HG03378 (cell line): ENCODE results near the gene SLC66A2.

Experiments used
- ATAC-seq: cut with Tn5 transposase; IDR thresholded peaks from one replicate; pipeline ENCODE4 v1.9.1; 2021; ENCODE audit warnings: mild to moderate bottlenecking, moderate library complexity; ENCODE audit not compliant: unreplicated experiment

The SLC66A2 gene

DNA sequence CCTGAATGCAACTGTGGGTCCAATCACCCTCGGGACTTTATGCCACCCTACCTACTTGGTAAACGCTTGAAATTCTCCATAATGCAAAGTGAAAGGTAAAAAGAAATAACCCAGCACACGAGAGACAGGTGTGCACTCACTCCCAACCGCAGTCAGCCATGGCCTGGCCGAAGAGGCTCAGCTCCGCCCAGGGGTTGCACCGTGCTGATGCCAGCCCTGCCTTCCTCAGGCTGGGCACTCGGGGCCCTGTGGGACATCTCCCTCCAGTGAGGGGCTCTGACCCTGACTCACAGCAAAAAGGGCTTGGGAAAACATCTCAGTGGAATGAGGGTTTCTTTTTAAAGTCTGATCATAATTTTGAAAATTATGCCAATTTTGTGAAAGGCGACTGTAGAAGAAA, 13.3 kb downstream of the SLC66A2 start:
- ATAC-seq, result no peak

DNA sequence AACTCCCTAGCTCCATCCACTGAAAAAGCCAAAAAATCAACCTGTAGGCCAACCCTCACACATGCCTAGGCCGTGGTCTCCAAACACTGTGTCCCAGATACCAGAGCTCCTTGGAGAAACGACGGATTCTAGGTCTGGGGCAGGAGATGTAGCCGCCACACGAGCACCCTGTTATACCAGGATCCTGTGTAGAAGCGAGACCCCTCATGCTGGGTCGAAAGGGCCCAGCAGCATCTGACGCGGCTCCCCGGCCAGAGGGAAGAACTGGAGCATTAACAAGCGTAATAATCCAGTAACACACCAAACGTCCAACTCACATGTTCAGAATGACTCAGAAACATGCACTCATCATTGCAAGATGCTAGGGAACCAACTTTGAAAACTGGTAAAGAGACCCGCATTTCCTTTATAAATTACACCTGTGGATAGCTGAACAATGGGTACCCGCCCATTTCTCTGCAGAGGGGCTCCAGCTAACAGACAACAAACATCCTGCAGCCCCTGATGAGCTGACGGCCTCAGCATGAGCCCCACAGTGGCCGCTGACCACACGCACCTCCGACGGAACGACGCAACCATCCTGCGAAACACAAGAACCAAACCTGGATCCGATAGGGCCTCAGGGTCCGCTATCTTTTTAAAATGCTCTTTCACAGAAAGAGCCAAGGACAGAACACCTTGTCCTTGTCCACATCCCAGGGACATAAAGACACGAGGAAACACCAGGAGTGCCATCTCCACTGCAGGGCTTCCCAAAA, 14.2 kb downstream of the SLC66A2 start:
- ATAC-seq, result no peak

DNA sequence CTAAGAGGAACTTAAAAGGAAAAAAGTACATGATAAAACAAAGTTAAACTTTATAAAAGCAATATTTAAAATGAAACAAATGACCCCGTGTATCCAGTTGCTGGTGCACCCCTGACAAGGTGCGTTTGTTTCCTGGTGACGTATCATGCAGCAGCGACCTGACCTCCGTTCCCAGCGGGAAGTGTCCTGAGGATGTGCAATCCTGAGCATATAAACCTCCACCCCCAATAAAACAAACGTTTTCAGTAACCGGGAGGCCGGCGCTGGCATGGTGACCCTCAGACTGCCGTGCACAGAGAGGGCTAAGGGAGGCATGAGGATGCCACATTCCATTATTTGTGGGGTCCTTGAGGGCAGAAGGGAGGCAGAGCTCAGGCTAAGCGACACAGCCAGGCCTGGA, 14.8 kb downstream of the SLC66A2 start:
- ATAC-seq, result no peak

DNA sequence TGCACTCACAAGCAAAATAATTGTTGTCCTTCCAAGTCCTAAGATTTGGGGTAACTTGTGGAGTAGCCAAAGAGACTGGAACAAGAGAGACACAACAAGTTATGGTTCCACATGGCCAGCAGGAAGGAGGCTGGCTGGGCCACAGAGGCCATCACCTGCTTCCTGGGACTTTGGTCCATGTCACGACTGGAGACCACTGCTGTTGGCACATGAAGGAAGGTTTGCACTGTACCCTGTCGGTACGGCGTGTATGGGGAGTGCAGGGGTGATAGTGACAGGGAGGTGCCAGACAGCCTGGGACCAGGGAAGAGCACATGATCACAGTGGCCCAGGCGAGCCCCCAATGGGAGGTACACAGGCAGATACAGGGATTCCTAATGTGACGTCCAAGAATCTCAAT, 15.5 kb downstream of the SLC66A2 start:
- no peak for ATAC-seq

DNA sequence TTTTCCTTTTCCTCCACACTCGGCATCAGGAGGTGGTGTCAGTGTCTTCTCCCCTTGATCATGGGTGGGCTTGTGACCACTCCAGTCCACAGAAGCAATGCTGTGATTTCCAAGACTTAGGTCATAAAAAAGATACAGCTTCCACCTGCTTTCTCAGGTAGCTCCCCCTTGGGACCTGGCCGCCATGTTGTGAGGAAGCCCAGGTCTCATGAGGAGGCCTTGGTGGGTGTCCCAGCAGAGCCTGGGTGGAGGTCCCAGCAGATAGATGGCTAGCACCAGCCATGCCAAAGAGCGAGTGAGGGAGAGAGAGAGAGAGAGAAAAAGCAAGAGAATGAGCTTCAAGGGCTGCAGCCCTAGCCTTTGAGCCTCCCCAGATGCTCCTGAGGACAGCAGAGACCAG, 16.0 kb downstream of the SLC66A2 start:
- ATAC-seq, result no peak

DNA sequence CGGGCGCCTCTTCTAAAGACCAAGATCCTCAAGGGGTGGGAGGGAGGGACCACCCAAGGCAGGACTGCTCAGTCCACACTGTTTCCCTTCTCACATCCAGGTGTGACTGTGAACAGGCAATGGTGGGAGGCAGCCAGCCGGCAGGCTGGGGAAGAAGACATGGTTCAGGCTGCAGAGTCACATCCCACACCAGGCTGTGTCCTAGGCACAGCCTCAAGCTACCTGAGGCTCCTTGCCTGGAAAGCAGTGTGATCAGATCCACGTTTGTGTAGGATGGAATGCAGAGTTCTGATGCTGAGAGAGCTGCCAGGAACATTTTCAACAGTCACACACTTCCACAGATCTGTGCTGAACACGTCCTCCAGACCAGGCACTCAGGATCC, 16.4 kb downstream of the SLC66A2 start:
- ATAC-seq, result no peak

DNA sequence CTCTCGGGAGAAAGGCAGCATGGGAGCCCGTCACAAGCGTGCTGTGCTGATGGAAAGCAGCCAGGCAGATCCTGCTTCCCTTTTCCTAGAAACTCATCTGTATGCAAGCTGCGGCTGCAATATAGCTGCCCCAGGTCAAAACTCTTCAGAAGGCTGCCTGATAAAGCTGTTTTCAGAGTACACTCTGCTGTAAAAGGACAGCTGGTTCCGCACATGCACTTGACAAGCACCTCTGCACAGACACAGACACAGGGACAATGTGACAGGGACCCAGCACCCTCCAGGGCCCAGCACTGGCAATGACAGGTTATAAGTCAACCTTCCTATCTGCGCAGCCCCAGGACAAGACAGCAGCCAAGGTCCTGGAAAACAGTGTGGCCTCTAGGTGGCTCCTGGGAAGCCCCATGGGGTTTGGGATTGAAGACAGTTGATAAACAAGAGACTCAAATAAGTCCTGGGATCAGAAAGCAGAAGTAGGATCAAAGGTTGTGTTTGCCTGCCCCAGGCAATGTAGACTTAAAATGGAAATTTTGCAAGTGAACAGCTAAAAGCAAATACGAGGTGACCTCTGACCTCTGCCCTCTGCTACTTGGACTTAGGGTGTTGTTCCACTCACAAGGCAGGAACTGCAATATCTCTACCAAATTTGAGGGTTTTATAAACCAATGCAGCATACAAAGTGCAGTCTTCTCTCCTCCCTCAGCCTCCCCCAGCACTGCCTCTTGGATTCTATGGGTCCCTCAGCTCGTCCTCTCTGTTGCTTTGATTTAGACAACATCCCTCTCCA, 16.9 kb downstream of the SLC66A2 start:
- no peak for ATAC-seq

DNA sequence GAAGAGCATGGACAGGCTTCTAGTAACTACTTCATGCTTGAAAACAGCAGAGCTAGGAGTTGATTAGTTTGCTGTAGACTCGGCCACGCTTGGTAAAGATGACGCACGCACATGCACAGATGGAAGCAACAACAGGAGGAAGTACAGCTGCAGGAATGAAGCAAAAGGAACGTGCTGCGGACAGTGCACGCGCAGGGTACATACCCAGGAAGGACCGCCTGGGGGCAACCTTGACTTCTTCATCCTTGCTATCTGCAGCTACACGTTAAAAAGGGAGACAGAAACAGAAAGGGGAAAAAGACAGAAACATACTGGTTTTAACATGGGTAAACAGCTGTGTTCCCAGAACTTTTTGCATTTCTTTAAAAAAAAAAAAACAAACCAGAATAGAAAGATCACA, 17.7 kb downstream of the SLC66A2 start:
- no peak for ATAC-seq

DNA sequence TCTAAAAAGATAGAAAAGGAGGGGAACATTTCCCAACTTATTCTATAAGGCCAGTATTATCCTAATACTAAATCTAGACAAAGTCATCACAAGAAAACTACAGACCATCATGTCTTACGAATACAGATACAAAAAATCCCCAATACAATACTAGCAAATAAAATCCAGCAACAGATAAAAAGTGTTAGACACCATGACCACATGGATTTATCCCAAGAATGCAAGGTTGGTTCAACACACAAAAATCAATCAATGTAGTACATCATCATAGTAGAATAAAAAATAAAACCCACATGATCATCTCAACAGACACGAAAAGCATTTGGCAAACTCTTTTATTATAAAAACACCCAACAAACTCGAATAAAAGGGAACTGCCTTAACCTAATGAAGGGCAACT, 18.5 kb downstream of the SLC66A2 start:
- ATAC-seq, result no peak

DNA sequence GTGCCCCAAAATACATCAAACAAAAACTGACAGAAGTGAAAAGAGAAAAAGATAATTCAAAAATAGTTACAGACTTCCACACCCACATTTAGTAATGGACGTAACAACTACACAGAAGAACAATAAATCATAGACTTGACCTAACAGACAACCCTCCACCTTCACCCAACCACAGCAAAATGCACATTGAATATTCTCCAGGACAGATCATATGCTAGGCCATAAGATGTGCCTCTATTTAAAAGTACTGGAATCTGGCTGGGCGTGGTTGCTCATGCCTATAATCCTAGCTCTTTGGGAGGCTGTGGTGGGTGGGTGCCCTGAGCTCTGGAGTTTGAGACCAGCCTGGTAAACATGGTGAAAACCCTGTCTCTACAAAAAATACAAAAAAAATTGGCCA, 20.0 kb downstream of the SLC66A2 start:
- ATAC-seq, result no peak

DNA sequence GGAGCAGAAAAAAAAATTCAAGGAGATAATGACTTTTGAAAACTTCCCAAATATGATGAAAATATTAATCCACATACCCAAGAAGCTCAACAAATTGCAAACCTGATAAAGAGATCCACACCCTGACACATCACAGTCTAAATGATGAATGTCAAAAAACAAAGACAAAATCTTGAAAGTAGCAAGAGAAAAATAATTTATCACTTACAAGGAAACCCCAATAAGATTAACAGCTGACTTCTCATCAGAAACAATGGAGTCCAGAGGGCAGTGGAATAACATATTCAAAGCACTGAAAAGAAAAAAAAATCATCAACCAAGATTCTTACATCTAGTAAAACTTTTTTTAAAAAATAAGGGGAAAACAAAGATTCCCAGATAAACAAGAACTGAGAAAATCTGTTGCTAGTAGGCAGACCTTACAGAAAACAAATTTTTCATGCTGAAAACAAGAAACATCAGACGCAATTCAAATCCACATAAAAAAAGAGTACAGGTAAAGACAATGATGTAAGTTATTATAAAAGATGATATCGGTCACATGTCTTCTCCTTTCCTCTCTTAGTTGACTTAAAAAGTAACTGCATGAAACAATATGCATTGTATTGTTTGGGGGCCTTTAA, 21.3 kb downstream of the SLC66A2 start:
- no peak for ATAC-seq

DNA sequence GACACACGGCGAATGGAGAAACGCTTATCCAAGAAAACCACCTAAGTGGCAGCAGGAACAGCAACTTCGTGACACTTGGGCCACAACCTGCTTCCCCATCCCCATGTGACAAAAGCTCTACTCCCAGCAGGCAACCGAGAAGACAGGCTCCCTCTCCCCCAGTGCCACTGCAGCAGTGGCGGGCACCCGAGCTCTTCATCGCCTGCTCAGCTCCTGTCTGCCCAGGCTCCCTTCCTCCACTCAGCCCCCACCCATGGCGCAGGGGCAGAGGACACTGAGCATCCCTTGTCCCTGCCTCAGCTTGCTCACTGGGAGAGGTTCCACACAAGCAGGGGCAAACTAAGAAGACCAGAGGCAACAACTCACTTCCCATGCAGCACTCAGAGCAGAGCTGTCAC, 22.9 kb downstream of the SLC66A2 start:
- ATAC-seq, result no peak

DNA sequence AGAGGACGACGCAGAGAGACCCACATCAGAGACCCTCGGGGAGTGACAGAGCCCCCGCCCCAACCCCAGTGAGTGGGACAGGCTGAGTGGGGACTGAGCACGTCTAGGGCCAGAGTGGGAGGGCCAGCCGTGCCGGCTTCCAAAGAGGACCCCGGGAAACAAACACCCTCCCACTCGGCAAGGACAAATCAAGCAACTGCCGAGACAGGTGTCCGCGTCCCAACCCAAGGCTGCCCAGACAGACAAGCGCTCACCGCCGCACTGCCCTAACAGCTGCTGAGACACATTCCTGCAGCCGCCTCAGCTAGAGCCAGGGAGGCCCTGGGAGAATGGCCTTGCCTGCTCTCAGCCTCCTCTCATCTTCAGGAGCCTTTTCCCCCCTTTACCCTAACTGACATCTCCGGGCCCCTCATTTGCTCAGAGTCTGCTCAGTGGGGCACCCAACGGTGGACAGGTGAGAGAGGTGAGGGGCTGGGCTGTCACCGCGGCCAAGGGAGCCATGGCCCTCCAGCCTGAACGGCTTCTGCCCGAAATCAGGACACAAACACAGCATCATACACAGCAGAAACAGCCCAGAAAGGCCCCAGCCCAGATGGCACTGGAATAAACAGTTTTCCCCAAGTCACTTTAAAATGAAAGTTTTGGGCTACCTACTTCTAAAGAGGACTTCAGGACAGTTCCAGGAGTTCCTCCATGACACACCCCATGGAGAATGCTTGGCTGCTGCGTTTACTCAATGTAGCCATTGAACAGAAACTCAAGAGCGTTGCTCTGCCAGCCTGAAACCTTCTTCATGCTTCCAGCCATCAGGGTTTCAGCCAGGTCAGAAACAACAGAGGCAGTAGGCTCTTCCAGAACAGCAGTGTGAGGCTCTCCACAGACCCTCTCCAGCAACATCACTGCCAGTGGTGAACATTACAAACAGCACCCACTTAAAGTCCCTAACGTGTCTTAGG, 23.6 kb downstream of the SLC66A2 start:
- no peak for ATAC-seq

DNA sequence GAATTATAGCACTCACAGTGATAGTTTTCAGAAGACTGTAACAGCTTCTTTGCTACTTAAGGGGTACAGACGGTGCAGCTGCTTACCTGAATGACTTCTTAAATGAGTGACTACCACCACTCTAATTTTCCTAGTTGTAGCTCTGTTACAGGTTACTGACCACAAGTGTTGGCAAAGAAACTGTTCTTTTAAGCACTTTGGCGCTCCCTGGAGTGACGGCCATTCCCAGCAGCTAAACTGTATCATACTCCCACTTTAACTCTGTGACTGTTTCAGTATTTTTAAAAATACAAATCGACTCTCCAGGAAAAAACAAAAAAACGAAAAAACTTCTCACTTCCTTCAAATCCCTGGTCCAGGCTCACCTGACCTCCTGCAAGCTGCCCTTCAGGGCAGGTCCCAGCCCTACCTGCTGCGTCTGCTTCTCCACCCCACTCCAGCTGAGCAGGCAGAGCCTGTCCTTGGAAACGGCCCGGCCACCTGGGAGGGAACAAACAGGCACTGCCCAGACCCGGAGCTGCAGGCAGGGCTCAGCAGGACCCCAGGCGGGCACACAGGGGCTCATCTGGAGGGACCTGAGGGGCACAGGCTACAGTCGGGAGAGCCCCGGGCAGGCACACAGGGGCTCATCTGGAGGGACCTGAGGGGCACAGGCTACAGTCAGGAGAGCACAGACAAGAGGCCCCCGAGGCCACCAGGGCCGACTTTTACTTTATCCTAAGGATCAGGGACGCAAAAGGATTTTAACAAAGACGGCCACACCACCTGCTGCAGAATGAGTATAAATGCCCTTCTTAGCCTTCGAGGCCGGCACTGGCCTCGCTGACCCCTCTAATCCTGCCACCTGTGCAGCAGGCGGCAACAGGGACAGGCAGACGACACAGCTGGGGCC, 24.5 kb downstream of the SLC66A2 start:
- no peak for ATAC-seq

DNA sequence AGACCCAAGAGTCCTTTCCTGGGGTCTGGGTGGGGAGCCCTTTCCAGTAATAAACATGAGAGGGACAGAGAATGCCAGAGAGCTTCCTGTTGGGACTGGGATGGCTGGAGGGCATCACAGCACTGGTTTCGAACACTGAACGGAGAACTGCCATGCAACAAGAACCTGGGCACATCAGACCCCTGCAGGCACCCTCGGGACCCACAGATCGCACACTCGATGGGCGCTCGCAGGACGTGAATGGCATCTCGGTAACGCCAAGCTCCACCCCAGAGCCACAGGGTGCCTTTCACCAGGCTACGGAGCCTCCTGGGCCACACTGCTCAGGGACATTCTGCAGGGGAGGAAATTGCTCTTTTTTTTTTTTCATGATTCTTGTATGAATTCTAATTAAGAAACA, 25.1 kb downstream of the SLC66A2 start:
- no peak for ATAC-seq

DNA sequence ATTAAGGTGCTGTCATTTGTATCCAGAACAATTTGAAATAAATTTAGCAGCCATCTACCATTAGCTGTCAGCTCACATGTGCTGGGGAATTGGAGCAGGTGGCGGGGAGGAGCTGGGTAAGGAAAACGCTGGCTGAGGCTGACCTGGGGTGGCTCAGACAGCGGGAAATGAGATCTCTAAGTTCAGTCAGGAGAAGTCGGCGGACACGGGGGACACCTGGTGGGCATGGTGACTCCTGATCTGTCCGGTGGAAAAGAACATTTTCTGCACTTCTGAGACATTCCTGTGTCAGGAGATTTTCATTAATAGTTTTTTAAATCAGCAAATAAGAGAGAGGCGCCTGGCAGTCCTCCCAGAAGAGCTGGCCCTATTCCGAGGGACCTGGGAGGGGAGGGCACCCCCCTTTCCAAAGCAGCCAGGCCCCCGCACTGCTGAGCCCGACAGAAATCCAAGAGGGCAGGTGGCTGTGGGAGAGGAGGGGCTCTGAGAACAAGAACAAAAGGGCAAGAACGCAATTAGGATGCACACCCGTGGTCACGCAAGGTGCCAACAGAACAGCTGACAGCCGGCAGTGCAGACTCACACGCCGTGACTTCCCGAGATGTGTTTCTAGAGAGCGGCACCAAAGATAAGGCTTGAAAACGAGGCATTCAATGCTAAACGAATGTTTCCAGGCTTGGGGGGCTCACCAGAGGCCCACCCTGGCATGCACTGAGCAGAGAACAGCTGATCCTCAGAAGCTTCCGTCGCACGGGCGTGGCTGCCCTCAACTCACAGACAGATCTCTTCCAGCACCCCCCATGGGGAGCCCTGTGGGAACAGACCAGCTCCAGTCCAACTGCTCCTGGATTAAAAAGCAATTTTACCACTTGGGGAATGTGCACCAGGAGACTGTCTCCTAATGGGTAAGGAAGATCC, 26.4 kb downstream of the SLC66A2 start:
- ATAC-seq, result no peak

DNA sequence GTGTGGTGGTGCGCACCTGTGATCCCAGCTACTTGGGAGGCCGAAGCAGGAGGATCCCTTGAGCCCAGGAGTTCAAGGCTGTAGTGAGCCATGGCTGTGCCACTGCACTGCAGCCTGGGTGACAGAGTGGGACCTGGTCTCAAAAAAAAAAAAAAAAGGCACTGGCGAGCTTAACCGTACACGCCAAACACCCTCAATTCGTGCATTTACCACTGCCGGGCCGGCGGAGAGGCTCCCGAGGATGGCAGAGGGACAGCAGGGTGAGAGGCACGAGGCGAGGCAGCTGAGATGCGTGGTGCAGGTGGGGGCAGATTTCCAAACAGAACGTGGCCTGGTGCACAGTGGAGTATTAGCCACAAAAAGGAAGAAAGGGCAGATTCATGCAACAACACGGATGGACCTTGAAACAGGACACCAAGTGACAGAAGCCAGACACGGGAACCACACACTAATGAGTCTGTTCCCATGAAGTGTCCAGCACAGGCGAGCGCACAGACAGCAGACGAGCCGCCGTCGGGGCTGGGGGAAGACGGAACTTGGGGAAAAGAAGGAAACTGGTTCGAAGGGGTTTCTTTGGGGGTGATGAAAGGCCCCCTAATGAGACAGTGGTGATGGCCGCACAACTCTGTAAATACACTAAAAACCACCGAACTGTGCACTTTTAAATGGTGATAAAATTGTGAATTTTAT, 27.4 kb downstream of the SLC66A2 start:
- no peak for ATAC-seq

DNA sequence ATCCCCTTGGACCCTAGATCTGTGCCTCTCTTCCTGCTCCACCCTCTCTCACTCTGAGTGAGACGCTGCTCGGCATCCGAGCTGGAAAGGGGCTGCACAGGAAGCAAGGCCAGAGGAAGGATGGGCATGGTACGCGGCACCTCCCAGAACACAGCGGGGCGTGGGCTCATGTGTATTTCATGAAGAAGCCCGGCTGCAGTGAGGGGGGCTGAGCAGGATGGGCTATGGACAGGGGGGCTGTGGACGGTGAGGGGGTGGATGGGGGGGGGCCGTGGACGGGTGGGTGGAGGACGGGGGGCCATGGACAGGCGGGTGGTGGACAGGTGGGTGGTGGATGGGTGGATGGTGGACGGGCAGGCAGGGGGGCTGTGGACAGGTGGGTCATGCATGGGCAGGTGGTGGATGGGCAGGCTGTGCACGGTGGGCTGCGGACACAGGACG, 28.5 kb downstream of the SLC66A2 start:
- ATAC-seq, result no peak
